AG09309 (cell line): Measurements from ENCODE around the gene NOS1AP.

Source experiments
- DNase-seq: peaks from one replicate; pipeline ENCODE4 v3.0.0-alpha.2; 2010; ENCODE audit warnings: low read depth
- H3K4me3 ChIP-seq: 2 replicates; pipeline ENCODE4 v1.5.1; 2011; ENCODE audit warnings: mild to moderate bottlenecking, low read depth, low read length, moderate library complexity; ENCODE audit not compliant: control insufficient read depth
- TF ChIP-seq, protein P1 (sequence below): IDR thresholded peaks from 2 replicates; pipeline ENCODE4 v1.5.1; 2011; ENCODE audit warnings: mild to moderate bottlenecking, low read depth, low read length, inconsistent platforms; ENCODE audit not compliant: insufficient read depth, control insufficient read depth; ENCODE audit errors: missing control alignments

The NOS1AP gene

DNA sequence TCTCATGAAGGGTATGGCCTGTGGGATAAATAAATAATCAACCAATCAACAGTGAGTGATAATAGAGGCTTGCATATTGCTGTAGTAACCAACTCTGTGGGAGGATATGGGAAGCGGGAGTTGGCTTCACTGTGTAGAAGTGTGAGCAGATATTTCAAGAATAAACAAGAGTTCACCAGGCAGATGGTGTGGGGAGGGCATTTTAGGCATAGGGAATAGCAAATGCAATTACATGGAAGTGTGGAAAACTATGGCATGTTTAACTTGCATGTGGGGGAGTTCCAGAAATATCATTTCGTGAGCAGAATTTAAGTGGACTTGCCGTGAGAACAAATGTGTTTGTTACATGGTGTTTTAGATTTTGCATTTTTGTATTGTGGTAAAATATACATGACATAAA is 211.9 kb downstream of the NOS1AP start:
- no peak for DNase-seq
- TF ChIP-seq, protein P1, sequence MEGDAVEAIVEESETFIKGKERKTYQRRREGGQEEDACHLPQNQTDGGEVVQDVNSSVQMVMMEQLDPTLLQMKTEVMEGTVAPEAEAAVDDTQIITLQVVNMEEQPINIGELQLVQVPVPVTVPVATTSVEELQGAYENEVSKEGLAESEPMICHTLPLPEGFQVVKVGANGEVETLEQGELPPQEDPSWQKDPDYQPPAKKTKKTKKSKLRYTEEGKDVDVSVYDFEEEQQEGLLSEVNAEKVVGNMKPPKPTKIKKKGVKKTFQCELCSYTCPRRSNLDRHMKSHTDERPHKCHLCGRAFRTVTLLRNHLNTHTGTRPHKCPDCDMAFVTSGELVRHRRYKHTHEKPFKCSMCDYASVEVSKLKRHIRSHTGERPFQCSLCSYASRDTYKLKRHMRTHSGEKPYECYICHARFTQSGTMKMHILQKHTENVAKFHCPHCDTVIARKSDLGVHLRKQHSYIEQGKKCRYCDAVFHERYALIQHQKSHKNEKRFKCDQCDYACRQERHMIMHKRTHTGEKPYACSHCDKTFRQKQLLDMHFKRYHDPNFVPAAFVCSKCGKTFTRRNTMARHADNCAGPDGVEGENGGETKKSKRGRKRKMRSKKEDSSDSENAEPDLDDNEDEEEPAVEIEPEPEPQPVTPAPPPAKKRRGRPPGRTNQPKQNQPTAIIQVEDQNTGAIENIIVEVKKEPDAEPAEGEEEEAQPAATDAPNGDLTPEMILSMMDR = no peak
- H3K4me3 ChIP-seq = no peak overlapping the region

DNA sequence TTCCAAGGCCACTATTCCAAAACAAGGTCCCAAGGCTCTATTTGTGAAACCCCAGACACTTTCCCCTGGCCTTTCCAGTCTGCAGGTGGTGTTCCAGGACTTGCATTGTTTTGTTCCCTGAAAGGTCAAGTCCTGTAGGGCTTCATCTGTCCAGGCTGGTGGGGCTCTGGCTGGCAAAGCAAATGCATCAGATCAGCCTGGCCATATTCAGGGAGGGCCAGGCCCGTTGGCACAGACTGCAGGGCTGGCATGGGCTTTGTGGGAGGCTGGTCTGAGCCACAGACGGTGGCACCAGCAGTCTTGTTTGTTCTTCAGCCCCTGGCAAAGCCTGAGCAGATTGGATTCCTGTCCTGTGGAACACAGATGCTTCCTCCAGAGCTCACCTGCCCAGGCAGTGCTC is 214.2 kb downstream of the NOS1AP start:
- TF ChIP-seq, protein P1 = no peak
- no peak overlapping the region for H3K4me3 ChIP-seq

DNA sequence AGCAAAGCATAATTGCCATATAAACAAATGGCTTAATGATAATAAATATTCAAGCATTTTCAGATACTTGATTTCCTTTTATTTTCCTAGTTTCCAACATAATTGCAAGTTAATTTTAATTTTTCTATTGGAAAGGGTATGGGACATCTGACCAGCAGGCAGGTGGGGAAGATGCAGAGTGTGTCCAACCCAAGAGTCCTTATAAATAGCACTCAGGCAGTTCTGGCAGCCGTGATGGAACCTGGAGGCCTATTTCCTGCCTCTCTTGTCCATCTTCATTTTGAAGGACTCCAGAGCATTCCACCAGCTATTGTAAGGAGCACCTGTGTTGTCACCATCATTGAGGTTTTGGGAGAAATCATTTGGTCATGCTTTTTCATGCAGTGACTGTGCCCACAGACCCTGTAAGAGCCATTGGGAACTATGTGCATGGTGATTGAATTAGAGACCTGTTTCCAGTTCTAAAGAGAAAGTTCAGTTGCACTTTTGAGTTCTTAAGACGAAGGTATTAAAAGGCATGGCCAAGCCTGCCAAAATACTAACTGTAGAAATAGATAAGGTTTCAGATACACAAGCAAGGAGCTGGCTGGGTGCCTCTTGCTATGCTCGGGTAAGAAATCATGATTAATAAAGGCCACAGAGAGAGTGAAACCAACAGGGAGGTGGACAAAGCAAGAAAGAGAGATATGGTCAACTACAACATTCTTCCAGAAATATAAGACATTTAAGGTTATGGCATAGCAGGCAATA is 214.9 kb downstream of the NOS1AP start:
- TF ChIP-seq, protein P1 = no peak
- no peak overlapping the region for H3K4me3 ChIP-seq
- no peak for DNase-seq

More for the DNA sequence above, 214.2 kb downstream of the NOS1AP start:
- DNase-seq = no peak

DNA sequence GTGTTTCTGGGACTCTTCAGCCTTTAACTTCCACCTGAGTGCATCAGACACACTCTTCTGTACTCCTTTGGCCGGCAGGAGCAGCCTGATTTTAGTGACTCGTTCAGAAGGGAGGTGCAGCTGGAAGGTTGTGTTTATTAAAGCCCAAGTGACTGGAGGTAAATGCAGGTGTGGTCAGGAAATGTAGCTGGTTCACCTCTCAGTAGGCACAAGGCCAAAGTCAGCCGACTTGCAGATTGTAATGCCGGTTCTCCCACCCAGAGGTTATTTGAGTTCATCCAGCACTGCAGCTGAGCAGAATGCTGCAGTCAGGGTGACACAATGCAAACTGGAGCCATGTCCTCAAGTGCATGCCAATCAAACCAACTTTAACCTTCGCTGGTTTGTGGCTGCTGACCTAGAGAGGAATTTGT is 215.7 kb downstream of the NOS1AP start:
- TF ChIP-seq, protein P1 = no peak
- no peak overlapping the region for H3K4me3 ChIP-seq
- DNase-seq = no peak

DNA sequence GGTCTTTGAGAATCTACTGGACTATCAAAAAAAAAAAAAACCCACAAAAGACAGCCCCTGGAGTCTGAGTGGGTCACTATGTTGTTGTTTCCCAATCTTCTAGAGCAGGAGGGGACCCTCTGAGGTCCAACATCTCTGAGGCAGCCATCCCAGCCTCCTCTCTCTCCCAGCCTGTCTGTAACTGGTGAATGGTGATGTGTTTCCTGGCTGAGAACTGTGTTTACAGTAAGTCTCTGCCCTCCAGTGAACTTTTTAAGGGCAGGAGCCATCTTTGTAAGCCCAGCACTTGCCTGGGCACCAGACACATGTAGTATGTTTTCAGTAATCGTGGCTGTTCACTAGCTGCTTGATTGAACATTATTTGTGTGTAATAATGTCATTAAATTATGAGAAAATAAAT is 221.5 kb downstream of the NOS1AP start:
- H3K4me3 ChIP-seq = no peak overlapping the region
- TF ChIP-seq, protein P1 = no peak
- no peak for DNase-seq

DNA sequence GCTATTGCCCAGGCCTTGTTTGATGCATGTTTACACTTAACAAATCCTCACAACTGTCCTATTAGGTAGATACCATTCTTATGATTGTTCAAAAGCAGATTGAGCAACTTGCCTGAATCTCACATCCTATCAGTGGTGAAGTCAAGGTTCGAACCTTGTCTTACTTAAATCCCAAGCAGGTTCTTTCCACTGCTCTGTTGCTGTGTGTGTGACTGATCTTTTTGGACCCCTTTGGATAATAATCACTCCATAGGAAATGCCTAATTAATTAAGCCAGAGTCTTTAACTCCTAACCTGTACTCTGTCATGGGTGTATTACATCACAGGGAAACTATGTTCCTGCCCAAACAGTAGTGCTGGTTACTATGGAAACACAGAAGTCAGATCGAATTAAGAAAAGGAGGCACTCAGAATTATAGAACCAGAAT is 222.9 kb downstream of the NOS1AP start:
- TF ChIP-seq, protein P1 = no peak
- DNase-seq = no peak
- no peak overlapping the region for H3K4me3 ChIP-seq
